SK-N-SH (cell line): ENCODE results near the gene CHSY1. TPM values are rescaled to one million over a fixed set of nuclear protein-coding genes. Genes with fewer than 3 reads are reported as not detected.

Experiments
- CTCF ChIA-PET: fragments of 300-600, 350-600 bp; formaldehyde crosslinking; extraction: SDS; loops from one replicate; lab custom pipeline; 2021; lab: Yijun Ruan, JAX
- POLR2A ChIA-PET: fragments of 350-600 bp; sonication (Branson Sonifier 250); formaldehyde crosslinking; extraction: SDS; loops from one replicate; lab custom pipeline; 2020; ENCODE audit warnings: antibody characterized with exemption, inconsistent platforms; lab: Yijun Ruan, JAX
- DNase-seq: peaks from one replicate; pipeline ENCODE4 v3.0.0; 2012
- H2AFZ ChIP-seq: fragments of 200-600 bp; sonication (generic); 2 replicates; pipeline ENCODE4 v1.8.1; 2016; ENCODE audit warnings: antibody characterized with exemption, mild to moderate bottlenecking, low read depth
- H3F3A ChIP-seq: fragments of 200-600 bp; sonication (generic); replicated peaks from 2 replicates; pipeline ENCODE3; 2016; ENCODE audit warnings: antibody characterized with exemption, mild to moderate bottlenecking; ENCODE audit not compliant: insufficient read depth
- H3K27ac ChIP-seq, 2 experiments: fragments of 200-500 bp in 1 of 2; fragments of 200-600 bp in 1 of 2; sonication (Bioruptor generic) in 1 of 2; sonication (generic), shearing (Covaris generic) in 1 of 2; 2 replicates each; pipeline versions ENCODE4 v1.5.1 to v1.6.1; 2014 to 2016; ENCODE audit warnings: low read depth in 2 of 2, inconsistent platforms in 1 of 2, low read length in 1 of 2, mild to moderate bottlenecking in 1 of 2, mixed read lengths in 1 of 2
- H3K27me3 ChIP-seq: fragments of 200-600 bp; sonication (generic), shearing (Covaris generic); 2 replicates; pipeline ENCODE4 v1.6.1; 2016; ENCODE audit warnings: mixed run types; ENCODE audit not compliant: insufficient read depth
- H3K36me3 ChIP-seq, 2 experiments: fragments of 200-500 bp in 1 of 2; fragments of 200-600 bp in 1 of 2; sonication (Bioruptor generic) in 1 of 2; sonication (generic) in 1 of 2; replicated peaks in 1 of 2; 2 replicates each; pipeline versions ENCODE3 to v1.5.1; 2014 to 2016; ENCODE audit warnings: low read length in 1 of 2, mild to moderate bottlenecking in 1 of 2; ENCODE audit not compliant: insufficient read depth in 2 of 2, control insufficient read depth in 1 of 2
- H3K4me1 ChIP-seq, 2 experiments: fragments of 200-500 bp in 1 of 2; fragments of 200-600 bp in 1 of 2; sonication (Bioruptor generic) in 1 of 2; sonication (generic), shearing (Covaris generic) in 1 of 2; 2 replicates each; pipeline versions ENCODE4 v1.5.1 to v1.6.1; 2014 to 2016; ENCODE audit warnings: low read depth in 1 of 2, low read length in 1 of 2, mixed run types in 1 of 2; ENCODE audit not compliant: insufficient read depth in 2 of 2, control insufficient read depth in 1 of 2
- H3K4me2 ChIP-seq: fragments of 200-600 bp; sonication (generic), shearing (Covaris generic); 2 replicates; pipeline ENCODE4 v1.6.1; 2017; ENCODE audit warnings: mixed run types
- H3K4me3 ChIP-seq, 2 experiments: fragments of 200-500 bp in 1 of 2; fragments of 200-600 bp in 1 of 2; sonication (Bioruptor generic) in 1 of 2; sonication (generic), shearing (Covaris generic) in 1 of 2; 2 replicates each; pipeline versions ENCODE4 v1.5.1 to v1.8.1; 2014 to 2016; ENCODE audit warnings: low read depth in 2 of 2, inconsistent platforms in 1 of 2, low read length in 1 of 2, mild to moderate bottlenecking in 1 of 2, mixed read lengths in 1 of 2, moderate library complexity in 1 of 2
- H3K79me2 ChIP-seq: fragments of 200-600 bp; sonication (generic); 2 replicates; pipeline ENCODE4 v1.8.1; 2017; ENCODE audit warnings: mild to moderate bottlenecking; ENCODE audit not compliant: insufficient read depth
- H3K9ac ChIP-seq: fragments of 200-600 bp; sonication (generic); 2 replicates; pipeline ENCODE4 v1.6.1; 2017; ENCODE audit warnings: mixed run types
- H3K9me2 ChIP-seq: fragments of 200-600 bp; sonication (generic); 2 replicates; pipeline ENCODE4 v1.6.1; 2017; ENCODE audit warnings: mixed run types
- H3K9me3 ChIP-seq: fragments of 200-600 bp; sonication (generic); 2 replicates; pipeline ENCODE4 v1.6.1; 2017; ENCODE audit warnings: mixed run types, mild to moderate bottlenecking, moderate library complexity
- H4K20me1 ChIP-seq: fragments of 200-600 bp; sonication (generic); 2 replicates; pipeline ENCODE4 v1.6.1; 2017; ENCODE audit warnings: mild to moderate bottlenecking, mixed run types; ENCODE audit not compliant: insufficient read depth
- ELF1 ChIP-seq: IDR thresholded peaks from 2 replicates; pipeline ENCODE4 v1.4.0; 2012
- EZH2phosphoT487 ChIP-seq: fragments of 200-600 bp; sonication (generic); IDR thresholded peaks from 2 replicates; pipeline ENCODE4 v1.6.1; 2017; ENCODE audit warnings: low read depth, mixed run types, mild to moderate bottlenecking, antibody characterized with exemption, moderate library complexity, borderline replicate concordance
- FOXJ3 ChIP-seq: sonication (generic); formaldehyde crosslinking; IDR thresholded peaks from 2 replicates; pipeline ENCODE4 v1.5.1; 2020; ENCODE audit warnings: mild to moderate bottlenecking, missing genetic modification reagents
- IRF3 ChIP-seq: fragments of 150-350 bp; IDR thresholded peaks from 2 replicates; pipeline ENCODE4 v1.6.1; 2016; ENCODE audit warnings: mild to moderate bottlenecking, low read depth, low read length
- JUND ChIP-seq: IDR thresholded peaks from 2 replicates; pipeline ENCODE4 v1.4.0; 2012
- MAX ChIP-seq: IDR thresholded peaks from 2 replicates; pipeline ENCODE4 v1.4.0; 2012; ENCODE audit warnings: low read depth
- MXI1 ChIP-seq: IDR thresholded peaks from 2 replicates; pipeline ENCODE4 v1.6.1; 2012; ENCODE audit warnings: mild to moderate bottlenecking, low read depth, low read length, improper control_type of control experiment
- NFIC ChIP-seq: IDR thresholded peaks from 2 replicates; pipeline ENCODE4 v1.4.0; 2012; ENCODE audit warnings: borderline replicate concordance
- POLR2AphosphoS5 ChIP-seq: IDR thresholded peaks from 2 replicates; pipeline ENCODE4 v1.6.1; 2012; ENCODE audit warnings: low read depth, low read length
- RCOR1 ChIP-seq: fragments of 150-350 bp; IDR thresholded peaks from 2 replicates; pipeline ENCODE4 v1.6.1; 2017; ENCODE audit warnings: antibody characterized with exemption, low read length
- RXRA ChIP-seq: IDR thresholded peaks from 2 replicates; pipeline ENCODE4 v1.4.0; 2012; ENCODE audit warnings: low read depth, mild to moderate bottlenecking, borderline replicate concordance
- SMC3 ChIP-seq: IDR thresholded peaks from 2 replicates; pipeline ENCODE4 v1.6.1; 2012; ENCODE audit warnings: low read depth, low read length, improper control_type of control experiment
- TEAD4 ChIP-seq: IDR thresholded peaks from 2 replicates; pipeline ENCODE4 v1.4.0; 2012; ENCODE audit warnings: mild to moderate bottlenecking, borderline replicate concordance; ENCODE audit not compliant: insufficient read depth
- WGBS: methylation state at CpG from one replicate; pipeline ENCODE4 v1.1.6; 2017; ENCODE audit warnings: low lambda C conversion rate; 5-methylcytosine and 5-hydroxymethylcytosine counted together
- polyA plus RNA-seq, 3 experiments: library from polyadenylated mRNA; depleted of rRNA; stranded (reverse); fragments of >200 nt; gene quantifications; 2 replicates each; pipeline ENCODE4 v1.2.3, GENCODE V29; 2012

Gene CHSY1
- polyA plus RNA-seq, 1 of the 3 experiments (the other 2 are of a cell fraction), result 15.7 TPM

GRCh38 chr15:101275018-101275417 is 23.2 kb upstream of the CHSY1 start:
- POLR2A ChIA-PET, result no interaction called here
- H3K36me3 ChIP-seq, result peaks cover 59% of the 10 kb centered on the region in 2 experiments
- H3K9me2 ChIP-seq, result no peaks in the 10 kb centered on the region
- CTCF ChIA-PET, result no interaction called here
- H3K27ac ChIP-seq, result no peak overlapping the region
- no peak overlapping the region for H3K4me3 ChIP-seq
- H3K9me3 ChIP-seq, result no peaks in the 10 kb centered on the region
- peaks cover 13% of the 10 kb centered on the region for H4K20me1 ChIP-seq
- peaks cover 22% of the 10 kb centered on the region for H3F3A ChIP-seq
- peaks cover 31% of the 10 kb centered on the region for H3K79me2 ChIP-seq
- TF ChIP-seq NFIC (no peak), JUND (no peak), EZH2phosphoT487 (no peak)
- peaks cover 3 to 36% of the 10 kb centered on the region in 2 experiments; a peak in 2 of 4 replicates for H3K4me1 ChIP-seq
- WGBS, result 93% methylated on average over 5 of the region's 5 CpGs
- H3K9ac ChIP-seq, result no peak overlapping the region
- DNase-seq, result no peak
- no peak overlapping the region for H3K4me2 ChIP-seq
- H3K27me3 ChIP-seq, result no peaks in the 10 kb centered on the region
- no peak overlapping the region for H2AFZ ChIP-seq

GRCh38 chr15:101273534-101273933 is 21.7 kb upstream of the CHSY1 start:
- Histone ChIP-seq H3K9ac (no peak overlapping the region), H3K4me1 (peaks cover 3 to 36% of the 10 kb centered on the region in 2 experiments; a peak in 2 of 4 replicates), H3K9me3 (no peaks in the 10 kb centered on the region), H3F3A (peaks cover 15% of the 10 kb centered on the region), H3K27ac (peak overlapping the region in 1 of 2 experiments; percentile 74; a peak in 2 of 4 replicates), H2AFZ (no peak overlapping the region), H3K4me3 (no peak overlapping the region), H3K79me2 (peaks cover 31% of the 10 kb centered on the region), H3K36me3 (peaks cover 54 to 57% of the 10 kb centered on the region in 2 experiments), H4K20me1 (peaks cover 13% of the 10 kb centered on the region), H3K4me2 (no peak overlapping the region), H3K27me3 (no peaks in the 10 kb centered on the region), H3K9me2 (no peaks in the 10 kb centered on the region)
- no peak for TF ChIP-seq ELF1
- TF ChIP-seq JUND, result no peak
- TF ChIP-seq FOXJ3, result no peak
- TF ChIP-seq RCOR1, result no peak
- no peak for TF ChIP-seq MXI1
- TF ChIP-seq RXRA, result no peak
- no peak for TF ChIP-seq POLR2AphosphoS5
- no peak for TF ChIP-seq MAX
- TF ChIP-seq IRF3, result no peak
- no peak for TF ChIP-seq TEAD4
- TF ChIP-seq SMC3, result no peak
- no peak for TF ChIP-seq NFIC
- 81% methylated on average over 5 of the region's 5 CpGs for WGBS
- no peak for DNase-seq
- POLR2A ChIA-PET, result no interaction called here
- CTCF ChIA-PET, result interaction anchor here (0.9 to 2.8 kb wide), 11 partner anchors 12 to 380 kb away, joined by 3 to 13 read pairs (median 5); partner anchors contain the start of gene SNRPA1
